GM12892 (cell line): ENCODE data around the gene BEST2.

Experiments used
- POLR2A ChIP-seq: IDR thresholded peaks from 2 replicates; pipeline ENCODE4 v1.6.1; 2011; ENCODE audit warnings: low read depth, low read length, control low read depth
- POLR2AphosphoS5 ChIP-seq: IDR thresholded peaks from 2 replicates; pipeline ENCODE4 v1.6.1; 2011; ENCODE audit warnings: low read depth, low read length, control low read depth
- TAF1 ChIP-seq: IDR thresholded peaks from 2 replicates; pipeline ENCODE4 v1.6.1; 2011; ENCODE audit warnings: low read depth, mild to moderate bottlenecking, control low read depth, low read length, borderline replicate concordance

GRCh38 chr19:12773571-12773970 is 22.0 kb downstream of the BEST2 start:
- TF ChIP-seq TAF1, result no peak
- no peak for TF ChIP-seq POLR2A
- no peak for TF ChIP-seq POLR2AphosphoS5
